Skeletal muscle cell (primary cell): ENCODE data around the gene VCY1B.
"Not testable (repeated sequence)": the region's sequence is repeated elsewhere in the genome, so short reads cannot be mapped to it uniquely, and the experiment has no call there.

ENCODE experiments used
- DNase-seq: peaks from one replicate; pipeline ENCODE4 v3.0.0-alpha.2; 2010; ENCODE audit warnings: low read depth
- H3K4me3 ChIP-seq: 2 replicates; pipeline ENCODE4 v1.5.1; 2011; ENCODE audit warnings: low read depth, mild to moderate bottlenecking, control low read depth, low read length, moderate library complexity

Gene VCY1B

DNA sequence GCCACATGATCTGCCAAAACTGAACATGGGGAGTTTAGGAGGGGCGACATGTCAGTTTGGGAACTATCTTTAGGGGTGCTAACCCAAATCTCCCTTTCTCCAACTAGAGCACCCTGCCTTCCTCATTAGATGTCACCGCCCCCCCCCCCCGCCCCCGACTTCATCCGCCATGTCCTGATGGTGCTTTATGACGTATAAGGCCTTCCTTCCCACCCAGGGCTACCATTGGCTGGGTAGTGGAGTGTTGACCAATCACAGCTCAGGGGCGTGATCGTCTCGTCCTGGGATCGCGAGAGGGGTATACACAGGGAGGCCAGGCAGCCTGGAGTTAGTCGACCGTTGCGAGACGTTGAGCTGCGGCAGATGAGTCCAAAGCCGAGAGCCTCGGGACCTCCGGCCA, at the start of gene VCY1B:
Gene VCY1B (plus strand): TSS at position 301 of the 400 bp plus-strand sequence. CDS start 63 bp downstream, at position 364.
- H3K4me3 ChIP-seq, DNase-seq: not testable (repeated sequence)

DNA sequence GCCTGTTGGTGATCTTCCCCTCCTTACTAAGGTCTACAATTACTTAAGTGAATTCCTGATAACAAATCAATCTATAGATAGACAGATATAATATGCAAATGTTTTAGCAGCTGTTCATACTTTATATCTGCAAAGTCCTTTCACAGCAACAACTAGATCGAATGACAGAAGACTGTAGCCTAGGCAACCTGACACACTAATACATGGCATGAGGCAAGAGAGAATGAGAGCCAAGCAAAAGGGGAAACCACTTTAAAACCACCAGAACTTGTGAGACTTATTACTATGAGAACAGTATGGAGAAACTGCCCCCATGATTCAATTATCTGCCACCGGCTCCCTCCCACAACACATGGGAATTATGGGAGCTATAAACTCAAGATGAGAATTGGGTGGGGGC, 44.1 kb upstream of the VCY1B start:
- not testable (repeated sequence) for DNase-seq, H3K4me3 ChIP-seq

- not testable (repeated sequence) for H3K4me3 ChIP-seq, DNase-seq
Measured at GRCh38 chrY:14030395-14030794, 25.6 kb upstream of the VCY1B start.

GRCh38 chrY:14085877-14086276, 29.9 kb downstream of the VCY1B start:
- no peak overlapping the region for H3K4me3 ChIP-seq
- DNase-seq, result no peak
